ENCODE data around the gene DOCK3.
"Not testable (repeated sequence)": the region's sequence is repeated elsewhere in the genome, so short reads cannot be mapped to it uniquely, and the experiment has no call there.

Gene DOCK3

DNA sequence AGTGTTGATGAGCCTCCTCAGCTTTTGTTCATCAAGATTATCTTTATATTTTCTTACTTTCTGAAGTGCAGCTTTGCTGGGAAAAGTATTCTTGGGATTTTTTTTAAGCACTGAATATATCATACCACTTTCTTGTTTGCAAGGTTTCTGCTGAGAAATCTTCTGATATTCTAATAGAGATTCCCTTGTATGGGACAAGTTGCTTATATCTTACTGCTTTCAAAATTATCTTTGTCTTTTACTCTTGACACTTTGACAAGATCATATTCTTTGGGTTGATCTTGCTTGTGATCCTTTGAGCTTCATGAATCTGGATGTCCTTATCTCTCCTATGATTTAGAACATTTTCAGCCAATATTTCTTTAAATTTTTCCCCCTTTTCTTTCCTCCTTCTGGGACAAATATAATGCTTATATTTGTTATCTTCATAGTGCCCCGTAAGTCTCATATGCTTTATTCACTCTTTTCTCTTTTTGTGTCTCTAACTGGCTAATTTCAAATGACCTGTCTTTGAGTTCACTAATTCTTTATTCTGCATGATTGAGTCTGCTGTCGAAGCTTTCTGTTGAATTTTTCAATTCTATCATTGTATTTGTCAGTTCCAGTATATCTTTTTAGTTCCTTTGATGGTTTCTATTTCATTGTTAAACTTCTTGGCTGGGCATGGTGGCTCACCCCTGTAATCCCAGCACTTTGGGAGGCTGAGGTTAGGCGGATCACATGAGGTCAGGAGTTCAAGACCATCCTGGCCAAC, 499.0 kb downstream of the DOCK3 start:
- TF ChIP-seq TAF1 (IDR thresholded peaks at IDR 0.05; ENCODE audit: borderline replicate concordance, low read depth, low read length) (no peak), POLR2AphosphoS5 (IDR thresholded peaks at IDR 0.05; ENCODE audit: low read depth, low read length) (no peak), POLR2A (IDR thresholded peaks at IDR 0.05; ENCODE audit: low read depth, low read length) (no peak)
- DNase-seq (ENCODE audit: insufficient read length) (no peak), FAIRE-seq (no peak)

DNA sequence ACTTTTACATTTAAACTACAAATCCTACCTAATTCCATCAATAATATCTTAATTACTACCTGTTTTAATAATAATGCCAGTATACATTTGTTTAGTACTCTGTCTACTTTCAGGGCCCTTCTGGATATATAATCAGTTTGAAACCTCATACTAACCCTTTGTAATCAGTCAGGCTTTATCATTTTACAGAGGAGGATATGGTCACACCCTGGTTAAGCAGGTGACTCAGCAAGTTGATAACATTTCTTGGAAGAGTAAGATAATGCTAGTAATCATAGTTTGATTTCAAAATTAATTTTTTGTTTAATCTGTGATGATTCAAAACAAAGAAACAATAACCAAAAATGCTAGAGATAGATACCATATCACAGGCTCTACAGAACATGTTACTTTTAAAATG, 502.2 kb downstream of the DOCK3 start:
- DNase-seq (ENCODE audit: insufficient read length) (no peak), FAIRE-seq (no peak)
- no peak for TF ChIP-seq POLR2A (IDR thresholded peaks at IDR 0.05; ENCODE audit: low read depth, low read length)
- TF ChIP-seq POLR2AphosphoS5 (IDR thresholded peaks at IDR 0.05; ENCODE audit: low read depth, low read length): no peak
- no peak for TF ChIP-seq TAF1 (IDR thresholded peaks at IDR 0.05; ENCODE audit: borderline replicate concordance, low read depth, low read length)

GRCh38 chr3:51186446-51186845, 511.7 kb downstream of the DOCK3 start:
- DNase-seq (ENCODE audit: insufficient read length); FAIRE-seq: not testable (repeated sequence)

GRCh38 chr3:51190199-51190598, 515.5 kb downstream of the DOCK3 start:
- DNase-seq (ENCODE audit: insufficient read length) (no peak), FAIRE-seq (no peak)
- TF ChIP-seq TAF1 (IDR thresholded peaks at IDR 0.05; ENCODE audit: borderline replicate concordance, low read depth, low read length) (no peak), POLR2AphosphoS5 (IDR thresholded peaks at IDR 0.05; ENCODE audit: low read depth, low read length) (no peak), POLR2A (IDR thresholded peaks at IDR 0.05; ENCODE audit: low read depth, low read length) (no peak)

DNA sequence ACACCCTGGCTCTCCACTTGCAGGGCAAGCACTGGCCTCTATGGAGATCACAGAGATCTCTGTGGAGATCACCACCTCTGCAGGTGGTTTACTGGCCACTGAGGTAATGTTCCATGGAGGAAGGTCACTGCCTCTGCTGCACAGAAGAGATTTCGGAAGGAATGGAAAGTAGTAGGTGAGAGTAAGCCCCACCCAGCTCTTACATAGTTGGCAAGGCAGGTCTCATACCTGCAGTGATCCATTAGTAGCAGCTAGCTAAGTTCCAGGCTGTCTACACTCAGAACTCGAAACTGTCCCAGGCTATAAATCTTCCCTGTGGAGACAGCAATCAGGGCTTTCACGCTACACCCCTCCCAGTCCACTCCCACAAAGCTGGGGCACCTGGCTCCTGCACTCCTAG, 516.1 kb downstream of the DOCK3 start:
- no peak for DNase-seq (ENCODE audit: insufficient read length)
- TF ChIP-seq POLR2AphosphoS5 (IDR thresholded peaks at IDR 0.05; ENCODE audit: low read depth, low read length) (no peak), TAF1 (IDR thresholded peaks at IDR 0.05; ENCODE audit: borderline replicate concordance, low read depth, low read length) (no peak), POLR2A (IDR thresholded peaks at IDR 0.05; ENCODE audit: low read depth, low read length) (no peak)
- no peak for FAIRE-seq

- no peak for TF ChIP-seq TAF1 (IDR thresholded peaks at IDR 0.05; ENCODE audit: borderline replicate concordance, low read depth, low read length)
- TF ChIP-seq POLR2AphosphoS5 (IDR thresholded peaks at IDR 0.05; ENCODE audit: low read depth, low read length): no peak
- no peak for TF ChIP-seq POLR2A (IDR thresholded peaks at IDR 0.05; ENCODE audit: low read depth, low read length)
- DNase-seq (ENCODE audit: insufficient read length) (no peak), FAIRE-seq (no peak)
Measured at GRCh38 chr3:51191768-51192167, 517.0 kb downstream of the DOCK3 start.

GRCh38 chr3:51198477-51198876, 523.8 kb downstream of the DOCK3 start:
- DNase-seq (ENCODE audit: insufficient read length): no peak
- no peak for TF ChIP-seq POLR2A (IDR thresholded peaks at IDR 0.05; ENCODE audit: low read depth, low read length)
- no peak for TF ChIP-seq POLR2AphosphoS5 (IDR thresholded peaks at IDR 0.05; ENCODE audit: low read depth, low read length)
- TF ChIP-seq TAF1 (IDR thresholded peaks at IDR 0.05; ENCODE audit: borderline replicate concordance, low read depth, low read length): no peak
- no peak for FAIRE-seq

DNA sequence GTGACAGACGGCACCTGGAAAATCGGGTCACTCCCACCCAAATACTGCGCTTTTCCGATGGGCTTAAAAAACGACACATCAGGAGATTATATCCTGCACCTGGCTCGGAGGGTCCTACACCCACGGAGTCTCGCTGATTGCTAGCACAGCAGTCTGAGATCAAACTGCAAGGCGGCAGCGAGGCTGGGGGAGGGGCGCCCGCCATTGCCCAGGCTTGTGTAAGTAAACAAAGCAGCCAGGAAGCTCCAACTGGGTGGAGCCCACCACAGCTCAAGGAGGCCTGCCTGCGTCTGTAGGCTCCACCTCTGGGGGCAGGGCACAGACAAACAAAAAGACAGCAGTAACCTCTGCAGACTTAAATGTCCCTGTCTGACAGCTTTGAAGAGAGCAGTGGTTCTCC, 524.6 kb downstream of the DOCK3 start:
- not testable (repeated sequence) for DNase-seq (ENCODE audit: insufficient read length); FAIRE-seq

DNA sequence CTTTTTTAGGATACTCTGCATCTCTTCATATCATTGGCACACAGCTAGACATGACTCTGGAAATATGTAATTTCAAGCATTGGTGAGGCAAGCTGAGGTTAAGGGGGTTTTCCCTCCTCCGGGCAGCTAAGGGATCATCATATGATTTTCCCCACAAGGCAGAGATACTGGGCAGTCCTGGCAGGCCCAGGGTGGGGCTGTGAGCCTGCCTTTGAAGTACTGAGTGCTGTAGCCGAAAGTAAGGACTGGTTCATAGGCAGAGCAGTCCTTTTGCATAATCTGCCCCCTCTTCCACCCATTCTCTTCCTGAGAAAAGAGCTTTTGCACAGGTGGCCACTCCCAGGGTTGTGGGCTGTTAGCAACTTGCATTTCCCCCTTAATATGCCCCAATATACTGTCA, 541.6 kb downstream of the DOCK3 start:
- FAIRE-seq: no peak
- no peak for DNase-seq (ENCODE audit: insufficient read length)
- no peak for TF ChIP-seq POLR2A (IDR thresholded peaks at IDR 0.05; ENCODE audit: low read depth, low read length)
- no peak for TF ChIP-seq POLR2AphosphoS5 (IDR thresholded peaks at IDR 0.05; ENCODE audit: low read depth, low read length)
- TF ChIP-seq TAF1 (IDR thresholded peaks at IDR 0.05; ENCODE audit: borderline replicate concordance, low read depth, low read length): no peak

DNA sequence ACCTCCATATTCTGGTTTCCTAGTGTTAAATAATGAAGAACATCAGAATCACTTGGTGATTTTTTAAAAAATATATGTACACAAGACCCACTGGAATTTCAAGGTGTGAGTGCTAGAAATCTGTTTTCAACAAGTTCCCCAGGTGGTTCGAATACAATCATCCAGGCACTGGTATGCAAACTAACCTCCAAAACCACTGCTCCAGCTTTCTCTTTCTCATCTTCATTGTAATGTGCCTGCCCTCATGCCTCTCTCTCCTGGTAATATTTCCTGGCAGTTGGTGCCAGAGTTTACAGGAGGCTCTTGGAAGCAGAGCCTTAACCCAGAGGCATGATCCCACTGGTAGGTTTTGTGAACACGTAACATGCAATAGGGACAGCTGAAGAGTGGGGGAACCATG, 547.2 kb downstream of the DOCK3 start:
- FAIRE-seq: no peak
- TF ChIP-seq POLR2A (IDR thresholded peaks at IDR 0.05; ENCODE audit: low read depth, low read length) (no peak), TAF1 (IDR thresholded peaks at IDR 0.05; ENCODE audit: borderline replicate concordance, low read depth, low read length) (no peak), POLR2AphosphoS5 (IDR thresholded peaks at IDR 0.05; ENCODE audit: low read depth, low read length) (no peak)

GRCh38 chr3:51224283-51224682, 549.6 kb downstream of the DOCK3 start:
- TF ChIP-seq POLR2AphosphoS5 (IDR thresholded peaks at IDR 0.05; ENCODE audit: low read depth, low read length) (no peak), POLR2A (IDR thresholded peaks at IDR 0.05; ENCODE audit: low read depth, low read length) (no peak), TAF1 (IDR thresholded peaks at IDR 0.05; ENCODE audit: borderline replicate concordance, low read depth, low read length) (no peak)
- FAIRE-seq: no peak
- no peak for DNase-seq (ENCODE audit: insufficient read length)

More for the DNA sequence above, 547.2 kb downstream of the DOCK3 start:
- DNase-seq (ENCODE audit: insufficient read length): no peak

GRCh38 chr3:51224843-51225242, 550.1 kb downstream of the DOCK3 start:
- FAIRE-seq: no peak
- DNase-seq (ENCODE audit: insufficient read length): no peak
- TF ChIP-seq TAF1 (IDR thresholded peaks at IDR 0.05; ENCODE audit: borderline replicate concordance, low read depth, low read length) (no peak), POLR2A (IDR thresholded peaks at IDR 0.05; ENCODE audit: low read depth, low read length) (no peak), POLR2AphosphoS5 (IDR thresholded peaks at IDR 0.05; ENCODE audit: low read depth, low read length) (no peak)

- no peak for TF ChIP-seq POLR2A (IDR thresholded peaks at IDR 0.05; ENCODE audit: low read depth, low read length)
- no peak for TF ChIP-seq POLR2AphosphoS5 (IDR thresholded peaks at IDR 0.05; ENCODE audit: low read depth, low read length)
- no peak for TF ChIP-seq TAF1 (IDR thresholded peaks at IDR 0.05; ENCODE audit: borderline replicate concordance, low read depth, low read length)
- FAIRE-seq: no peak
- no peak for DNase-seq (ENCODE audit: insufficient read length)
Measured at GRCh38 chr3:51242939-51243338, 568.2 kb downstream of the DOCK3 start.
